Gastrocnemius medialis (tissue), 4 donors: Measurements from ENCODE around the gene GPR84. TPM values are rescaled to one million over a fixed set of nuclear protein-coding genes. Genes with fewer than 3 reads are reported as not detected.
A peak's percentile ranks its signal among the peaks of the same experiment; 100 is the strongest.

ENCODE experiments used
- ATAC-seq, 2 donors: fragments of 150-250 bp; one replicate each; pipeline ENCODE4 v1.9.1; 2016
- DNase-seq, 2 donors: peaks; one replicate each; pipeline ENCODE4 v3.0.0-alpha.2; 2019
- H3K27ac ChIP-seq, 4 donors: fragments of 200-600 bp; sonication (generic); 1 replicate in 1 of 4; 2 replicates in 3 of 4; pipeline ENCODE4 v1.5.1; 2016 to 2018; ENCODE audit warnings: mild to moderate bottlenecking in 2 of 4, moderate library complexity in 1 of 4
- H3K27me3 ChIP-seq, 3 donors: fragments of 200-600 bp; sonication (generic) in 2 of 3; 1 replicate in 1 of 3; 2 replicates in 2 of 3; pipeline versions ENCODE4 v1.5.1 to v1.6.0; 2016 to 2019; ENCODE audit warnings: mild to moderate bottlenecking in 1 of 3, moderate library complexity in 1 of 3
- H3K36me3 ChIP-seq, 2 donors: fragments of 200-600 bp; sonication (generic) in 1 of 2; one replicate each; pipeline ENCODE4 v1.5.1; 2017 to 2018
- H3K4me1 ChIP-seq, 2 donors: fragments of 200-600 bp; sonication (generic) in 1 of 2; one replicate each; pipeline ENCODE4 v1.5.1; 2016 to 2017; ENCODE audit warnings: mild to moderate bottlenecking in 2 of 2
- H3K4me3 ChIP-seq, 4 donors: fragments of 200-600 bp; sonication (generic) in 3 of 4; 1 replicate in 1 of 4; 2 replicates in 3 of 4; pipeline ENCODE4 v1.5.1; 2016 to 2019; ENCODE audit warnings: mild to moderate bottlenecking in 2 of 4
- H3K9me3 ChIP-seq, 3 donors: fragments of 200-600 bp; sonication (generic) in 2 of 3; 1 replicate in 1 of 3; 2 replicates in 2 of 3; pipeline ENCODE4 v1.5.1; 2016 to 2019
- CTCF ChIP-seq, 5 experiments: fragments of 450-650 bp in 3 of 5; fragments of 200-600 bp in 2 of 5; sonication (generic) in 2 of 5; IDR thresholded peaks in 4 of 5; conservative IDR thresholded peaks in 1 of 5; 1 replicate in 4 of 5; 2 replicates in 1 of 5; pipeline ENCODE4 v1.5.1; 2016 to 2019; ENCODE audit warnings: antibody characterized with exemption in 5 of 5, mild to moderate bottlenecking in 3 of 5, moderate library complexity in 3 of 5
- POLR2A ChIP-seq, 2 donors: fragments of 450-650 bp; IDR thresholded peaks; one replicate each; pipeline ENCODE4 v1.6.1; 2017; ENCODE audit warnings: antibody characterized with exemption in 2 of 2, mild to moderate bottlenecking in 2 of 2, moderate library complexity in 2 of 2
- in situ Hi-C, 4 donors: fragments of 200-750 bp; cut with MboI; loops; one replicate each; pipeline versions ENCODE4 v1.15.0 to v1.8.0; 2017; ENCODE audit warnings: low sequenced_read_pairs in 4 of 4
- intact Hi-C: fragments of 100-400 bp; cut with DNase I; formaldehyde crosslinking; loops from one replicate; pipeline ENCODE4 v1.15.1; 2023; ENCODE audit warnings: low total_unique reads
- total RNA-seq, 4 donors: library from RNA; depleted of rRNA; stranded (reverse); fragments of >200 nt; gene quantifications; one replicate each; pipeline versions ENCODE4 v1.1.0 to v1.2.3, GENCODE V29; 2016

Gene GPR84
- total RNA-seq, 4 donors from 2014 or later = 0.49 to 0.51 TPM; not detected in 2

DNA sequence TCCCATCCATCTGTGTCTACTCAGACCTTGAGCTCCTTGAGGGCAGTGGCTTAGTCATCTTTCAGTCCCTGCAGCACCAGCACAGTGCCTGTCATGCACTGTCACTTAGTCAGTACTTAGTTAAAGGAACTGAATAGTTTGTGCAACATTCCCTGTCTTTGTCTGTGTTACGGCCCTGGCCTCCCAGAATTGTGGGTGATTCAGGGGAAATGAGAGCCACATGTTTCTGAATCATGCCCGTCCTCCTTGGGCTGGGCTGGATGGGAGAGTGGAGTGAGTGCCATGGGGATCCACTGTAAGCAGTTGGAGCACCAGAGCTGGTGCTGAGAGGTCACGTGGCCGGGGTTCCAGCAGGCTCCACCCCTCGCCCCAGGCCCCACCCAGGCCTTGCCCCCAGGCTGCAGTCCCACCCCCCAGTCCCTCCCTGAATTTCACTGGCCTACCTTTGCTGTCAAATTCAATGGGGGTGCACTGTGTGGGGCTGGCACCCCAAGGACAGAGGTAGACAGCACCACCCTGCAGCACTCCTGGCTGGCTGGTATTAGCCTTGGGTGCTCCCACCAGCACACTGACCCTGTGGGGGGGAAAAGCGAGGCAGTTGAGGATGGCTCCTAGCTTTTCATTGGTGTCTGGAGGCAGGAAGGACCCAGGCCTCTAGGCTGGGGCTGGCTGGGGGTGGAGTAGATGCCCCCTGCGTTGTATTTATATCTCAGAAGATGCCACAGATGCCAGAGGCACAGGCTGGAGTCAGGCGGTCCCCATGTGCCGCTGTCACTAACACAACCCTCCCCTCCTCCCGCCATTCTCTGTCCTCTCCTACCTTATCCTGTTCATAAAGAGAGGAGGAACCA, 47.3 kb upstream of the GPR84 start:
- H3K27ac ChIP-seq = peak overlapping the region; percentile 78 to 97 (median 88)
- in situ Hi-C loops = no loop called here
- H3K4me3 ChIP-seq = no peak overlapping the region
- H3K4me1 ChIP-seq = peaks cover 38 to 43% of the 10 kb centered on the region in 2 donors
- intact Hi-C loops = no loop called here
- ATAC-seq (peak; percentile 54 to 60), DNase-seq (peak; percentile 40 to 73)
- no peaks in the 10 kb centered on the region for H3K9me3 ChIP-seq
- H3K36me3 ChIP-seq = peaks cover 0 to 23% of the 10 kb centered on the region in 2 donors
- TF ChIP-seq POLR2A (IDR thresholded peaks at IDR 0.05) (no peak), CTCF (IDR thresholded peaks at IDR 0.05 in 4 of 5, conservative IDR thresholded peaks at IDR 0.05 in 1 of 5) (no peak)
- H3K27me3 ChIP-seq = no peaks in the 10 kb centered on the region

DNA sequence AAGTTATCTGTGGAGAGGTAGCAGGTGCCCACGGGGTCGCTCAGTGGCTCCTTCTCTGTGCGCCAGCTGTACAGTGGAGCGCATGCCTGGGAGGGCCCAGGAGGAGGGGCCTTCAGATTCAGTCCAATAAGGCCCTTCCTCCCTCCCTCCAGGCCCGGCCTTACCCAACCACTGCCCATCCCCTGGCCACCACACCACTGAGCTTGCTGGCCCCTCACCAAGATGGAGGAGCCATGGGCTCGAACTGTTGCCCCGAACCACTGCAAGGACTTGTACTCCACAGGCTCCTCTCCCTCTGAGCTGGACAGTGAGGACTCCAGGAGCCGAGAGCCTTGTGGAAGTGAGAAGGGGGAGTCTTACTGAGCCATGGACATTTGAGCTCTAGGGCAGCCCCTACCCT, 45.0 kb upstream of the GPR84 start:
- TF ChIP-seq POLR2A (IDR thresholded peaks at IDR 0.05) (no peak), CTCF (IDR thresholded peaks at IDR 0.05 in 4 of 5, conservative IDR thresholded peaks at IDR 0.05 in 1 of 5) (no peak)
- in situ Hi-C loops (no loop called here), intact Hi-C loops (no loop called here)
- ATAC-seq (no peak), DNase-seq (no peak)
- Histone ChIP-seq H3K4me1 (peaks cover 29 to 32% of the 10 kb centered on the region in 2 donors), H3K36me3 (peaks cover 0 to 45% of the 10 kb centered on the region in 2 donors), H3K4me3 (no peak overlapping the region), H3K9me3 (no peaks in the 10 kb centered on the region), H3K27ac (no peak overlapping the region), H3K27me3 (no peaks in the 10 kb centered on the region)

DNA sequence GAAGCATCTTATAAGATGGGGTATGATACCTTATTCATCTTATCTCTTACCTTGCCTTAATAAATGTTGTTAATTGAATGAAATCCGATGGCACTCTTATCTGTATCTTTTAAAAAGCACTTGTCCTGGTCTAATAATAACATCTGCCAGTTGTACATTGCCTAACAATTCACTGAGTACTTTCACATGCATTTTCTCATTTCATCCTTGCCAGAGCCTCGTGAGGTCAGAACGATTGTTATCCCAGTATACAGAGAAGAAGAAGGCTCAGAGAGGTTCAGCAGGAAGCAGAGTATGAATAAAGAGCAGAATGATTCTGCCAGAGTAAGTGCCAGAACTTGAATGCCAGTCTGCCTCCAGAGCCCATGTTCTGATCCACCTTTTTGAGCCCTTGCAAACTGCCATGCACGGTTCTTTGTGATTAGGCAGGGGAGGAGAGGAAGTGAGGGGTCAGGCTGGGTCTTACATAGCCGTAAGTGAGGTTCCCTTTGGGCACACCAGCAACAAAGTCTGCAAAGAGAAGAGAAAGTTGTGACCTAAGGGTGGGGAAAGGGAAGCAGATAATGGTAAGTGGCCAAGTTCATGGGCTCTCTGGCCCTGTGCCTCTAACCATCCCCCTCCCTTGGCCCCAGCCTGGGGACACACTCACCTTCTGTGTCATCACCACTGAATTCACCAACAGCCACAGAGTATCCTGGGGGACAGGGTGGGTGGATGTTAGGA, 43.1 kb upstream of the GPR84 start:
- no peaks in the 10 kb centered on the region for H3K27me3 ChIP-seq
- H3K4me3 ChIP-seq = no peak overlapping the region
- ATAC-seq (no peak), DNase-seq (no peak)
- H3K4me1 ChIP-seq = peaks cover 12% of the 10 kb centered on the region in 2 donors
- no peaks in the 10 kb centered on the region for H3K9me3 ChIP-seq
- H3K27ac ChIP-seq = peak overlapping the region in 2 of 4 donors; percentile 10 to 23
- TF ChIP-seq POLR2A (IDR thresholded peaks at IDR 0.05) (no peak), CTCF (IDR thresholded peaks at IDR 0.05 in 4 of 5, conservative IDR thresholded peaks at IDR 0.05 in 1 of 5) (no peak)
- in situ Hi-C loops = no loop called here
- intact Hi-C loops = no loop called here
- H3K36me3 ChIP-seq = peaks cover 0 to 61% of the 10 kb centered on the region in 2 donors

GRCh38 chr12:54405573-54405972, 41.3 kb upstream of the GPR84 start:
- H3K4me3 ChIP-seq = no peak overlapping the region
- no peak for ATAC-seq
- in situ Hi-C loops (no loop called here), intact Hi-C loops (no loop called here)
- H3K4me1 ChIP-seq = no peaks in the 10 kb centered on the region
- TF ChIP-seq POLR2A (IDR thresholded peaks at IDR 0.05) (no peak), CTCF (IDR thresholded peaks at IDR 0.05 in 4 of 5, conservative IDR thresholded peaks at IDR 0.05 in 1 of 5) (no peak)
- H3K36me3 ChIP-seq = peaks cover 0 to 79% of the 10 kb centered on the region in 2 donors
- no peaks in the 10 kb centered on the region for H3K9me3 ChIP-seq
- DNase-seq = no peak
- no peaks in the 10 kb centered on the region for H3K27me3 ChIP-seq
- no peak overlapping the region for H3K27ac ChIP-seq
